ENCODE data around the gene OLFM1.
"Not testable (repeated sequence)": the region's sequence is repeated elsewhere in the genome, so short reads cannot be mapped to it uniquely, and the experiment has no call there.

OLFM1 gene

DNA sequence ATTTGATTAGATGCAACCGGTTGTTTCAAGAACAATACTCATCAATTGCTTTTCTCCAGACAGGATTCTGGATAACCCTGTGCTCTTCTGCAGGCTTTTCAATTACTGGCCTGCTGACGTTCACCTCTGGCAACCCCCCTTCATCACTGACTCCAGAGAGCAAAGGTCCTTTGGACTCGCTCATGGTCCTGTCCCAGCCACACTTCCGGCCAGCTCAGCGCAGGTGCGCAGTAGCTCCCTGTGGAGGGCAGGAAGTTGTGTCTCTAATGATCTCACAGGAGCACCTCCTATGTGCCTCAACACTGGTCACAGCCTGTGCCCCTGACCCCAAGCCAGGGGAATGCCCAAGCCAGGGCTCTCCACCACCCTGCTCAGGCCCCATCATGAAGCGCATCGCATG is 44.0 kb downstream of the OLFM1 start:
- DNase-seq (ENCODE audit: low read depth, low spot score): no peak

DNA sequence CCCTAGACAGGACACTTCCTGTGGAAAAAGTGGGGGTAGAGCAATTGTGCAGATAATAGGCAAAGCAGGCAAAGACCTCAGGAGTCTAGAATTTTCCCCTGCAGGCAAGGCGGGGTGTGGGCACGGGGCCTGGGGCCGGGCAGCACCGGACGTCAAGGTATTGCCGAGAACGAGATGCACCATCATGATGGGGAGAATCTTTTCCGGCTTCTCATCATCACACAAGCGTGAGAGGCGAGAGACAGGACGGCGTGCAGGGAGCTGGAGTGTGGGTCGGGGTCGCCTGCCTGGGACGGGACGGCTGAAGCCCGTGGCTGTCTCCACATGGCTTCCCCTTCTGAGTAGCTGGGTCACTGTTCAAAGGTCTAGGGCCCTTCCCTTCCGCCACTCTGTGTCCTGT is 44.5 kb downstream of the OLFM1 start:
- DNase-seq (ENCODE audit: low read depth, low spot score): no peak

DNA sequence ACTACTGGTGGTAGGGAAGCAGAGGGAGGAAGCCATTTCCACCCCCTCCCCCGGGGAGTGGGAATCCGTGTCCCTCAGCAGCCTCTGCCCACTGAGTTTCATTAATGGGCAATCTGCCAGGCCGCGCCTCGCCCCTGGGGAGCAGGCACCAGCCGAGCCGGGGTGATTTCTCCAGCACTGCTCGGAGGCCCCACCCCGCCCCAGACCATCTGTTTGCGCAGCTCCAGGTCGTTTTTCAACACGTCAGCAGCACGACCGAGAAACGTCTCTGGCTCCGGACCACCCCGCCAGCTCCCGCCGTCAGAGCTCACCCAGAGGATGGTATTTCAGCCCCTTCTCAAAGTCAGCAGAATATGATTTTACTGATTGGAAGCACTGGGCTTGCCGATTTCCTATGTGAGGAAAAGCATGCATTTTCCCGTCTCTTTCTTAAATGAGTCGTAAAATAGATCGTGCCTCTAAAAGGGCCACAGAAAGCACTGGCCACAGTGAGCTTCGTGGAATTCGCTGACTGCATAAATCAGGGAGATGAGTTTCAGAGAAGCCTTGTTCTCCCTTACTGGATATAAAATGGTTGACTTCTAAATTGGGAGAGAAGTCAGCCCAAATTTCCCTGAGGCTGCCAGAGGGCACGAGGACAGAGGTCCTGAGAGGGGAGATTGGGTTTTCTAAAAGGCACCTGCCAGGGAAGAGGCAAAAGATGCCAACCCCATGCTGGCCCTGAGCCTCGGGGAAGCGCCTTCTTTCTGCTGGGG is 47.0 kb downstream of the OLFM1 start:
- DNase-seq (ENCODE audit: low read depth, low spot score): no peak

DNA sequence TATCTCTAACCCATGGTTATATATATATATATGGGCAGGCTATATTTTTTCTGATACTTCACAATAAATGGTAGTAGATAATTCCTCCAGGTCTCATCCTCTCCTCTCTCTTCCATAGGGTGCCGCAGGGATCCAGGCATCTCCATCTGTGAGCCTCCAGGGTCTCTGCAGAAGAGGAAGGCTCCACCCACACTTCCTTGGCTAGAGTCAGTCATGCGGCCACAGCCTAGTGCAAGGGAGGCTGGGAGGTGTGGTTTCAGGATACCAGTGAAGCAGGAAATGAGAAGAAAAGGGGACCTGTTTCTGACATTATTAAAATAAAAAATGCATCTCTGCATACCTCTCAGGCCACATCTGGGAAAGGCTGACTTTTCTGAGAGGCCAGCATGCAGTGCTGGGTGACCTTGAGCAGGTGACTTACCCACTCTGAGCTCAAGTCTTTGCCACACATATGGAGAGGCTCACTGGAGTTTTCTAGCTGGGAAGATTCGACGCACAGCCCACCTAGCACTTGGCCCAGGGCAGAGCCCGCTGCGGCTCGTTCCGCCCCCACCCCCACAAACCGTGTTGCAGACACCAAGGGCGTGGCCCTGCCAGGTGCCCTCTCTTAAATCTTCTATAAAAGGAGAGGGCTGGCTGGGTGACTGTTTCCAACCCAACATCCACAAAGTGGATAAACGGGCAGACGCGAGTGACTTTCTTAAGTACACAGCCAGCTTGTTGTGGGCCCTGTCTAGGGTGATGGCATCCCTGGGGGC is 47.9 kb downstream of the OLFM1 start:
- DNase-seq (ENCODE audit: low read depth, low spot score): no peak

DNA sequence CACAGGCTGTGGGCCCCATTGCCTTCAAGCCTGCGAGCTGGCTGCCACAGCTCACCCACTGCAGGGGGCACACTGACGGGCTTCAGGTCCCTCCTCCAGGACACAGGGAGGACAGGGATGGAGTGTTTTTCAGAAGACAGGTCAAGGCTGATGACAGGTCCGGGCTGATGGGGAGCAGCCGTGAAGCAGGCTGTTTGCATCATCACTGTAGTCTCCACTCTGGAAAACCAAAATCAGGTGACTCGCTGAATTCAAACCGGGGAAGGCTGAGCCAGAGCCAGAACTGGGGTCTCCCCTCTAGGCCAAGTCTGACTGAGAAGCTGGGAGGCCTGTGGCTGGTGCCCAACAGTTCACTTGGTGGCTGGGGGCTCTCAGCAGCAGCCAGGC is 48.5 kb downstream of the OLFM1 start:
- no peak for DNase-seq (ENCODE audit: low read depth, low spot score)

DNA sequence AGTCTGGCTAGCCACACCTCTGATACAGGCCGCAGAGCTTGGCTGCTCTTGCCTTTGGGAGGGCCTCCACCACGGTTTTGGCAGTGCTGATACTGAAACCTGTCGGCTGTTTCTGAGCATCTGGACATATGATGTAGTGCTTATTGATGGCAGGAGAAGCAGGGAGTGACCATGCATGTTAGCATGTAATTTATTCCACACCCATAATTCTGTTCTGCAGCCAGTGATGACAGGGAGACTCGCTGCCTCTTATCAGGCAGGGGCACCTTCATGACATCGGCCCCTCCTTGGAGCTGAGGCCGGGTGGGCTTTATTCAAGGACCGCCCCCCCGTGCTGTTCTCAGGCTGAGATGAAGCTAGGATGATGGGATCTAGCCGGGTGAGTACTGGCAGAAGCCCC is 49.0 kb downstream of the OLFM1 start:
- no peak for DNase-seq (ENCODE audit: low read depth, low spot score)

DNA sequence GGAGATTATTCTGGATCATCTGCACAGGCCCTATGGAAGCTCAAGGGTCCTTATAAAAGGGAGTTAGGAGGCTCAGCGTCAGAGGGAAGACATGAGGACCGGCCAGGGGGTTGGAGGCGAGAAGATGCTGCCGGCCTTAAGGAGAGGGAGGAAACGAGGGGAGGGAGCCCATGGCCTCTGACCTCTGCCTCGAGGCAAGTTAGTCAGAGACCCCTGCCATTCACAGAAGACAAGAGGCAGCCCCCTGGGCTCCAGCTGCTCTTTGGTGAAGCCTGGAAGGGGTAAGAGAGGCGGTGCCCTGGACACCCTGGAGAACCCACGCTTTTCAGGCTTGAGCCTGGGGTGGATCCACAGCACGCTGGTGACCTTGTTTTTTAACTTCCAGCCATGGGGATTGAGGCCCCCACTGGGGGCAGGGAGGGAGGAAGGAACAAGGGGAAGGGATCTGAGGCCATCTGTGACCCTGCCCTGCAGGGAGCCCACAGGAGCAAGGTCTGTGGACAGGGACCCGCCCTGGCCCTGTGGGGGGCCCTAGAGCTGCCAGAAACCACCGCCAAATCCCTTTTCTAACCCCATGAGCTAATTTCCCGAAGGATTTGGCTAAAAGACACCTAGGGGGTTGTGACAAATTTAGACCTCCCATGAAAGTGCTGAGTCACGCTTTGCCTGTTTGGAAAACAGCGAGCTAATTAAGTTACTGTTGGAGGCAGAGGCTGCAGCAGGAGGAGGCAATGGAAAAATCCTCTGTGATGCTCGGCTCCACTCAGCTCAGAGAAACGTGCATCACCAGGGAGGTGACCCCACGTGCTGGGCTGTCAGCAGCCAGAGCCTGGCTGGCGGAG is 49.7 kb downstream of the OLFM1 start:
- DNase-seq (ENCODE audit: low read depth, low spot score): no peak

DNA sequence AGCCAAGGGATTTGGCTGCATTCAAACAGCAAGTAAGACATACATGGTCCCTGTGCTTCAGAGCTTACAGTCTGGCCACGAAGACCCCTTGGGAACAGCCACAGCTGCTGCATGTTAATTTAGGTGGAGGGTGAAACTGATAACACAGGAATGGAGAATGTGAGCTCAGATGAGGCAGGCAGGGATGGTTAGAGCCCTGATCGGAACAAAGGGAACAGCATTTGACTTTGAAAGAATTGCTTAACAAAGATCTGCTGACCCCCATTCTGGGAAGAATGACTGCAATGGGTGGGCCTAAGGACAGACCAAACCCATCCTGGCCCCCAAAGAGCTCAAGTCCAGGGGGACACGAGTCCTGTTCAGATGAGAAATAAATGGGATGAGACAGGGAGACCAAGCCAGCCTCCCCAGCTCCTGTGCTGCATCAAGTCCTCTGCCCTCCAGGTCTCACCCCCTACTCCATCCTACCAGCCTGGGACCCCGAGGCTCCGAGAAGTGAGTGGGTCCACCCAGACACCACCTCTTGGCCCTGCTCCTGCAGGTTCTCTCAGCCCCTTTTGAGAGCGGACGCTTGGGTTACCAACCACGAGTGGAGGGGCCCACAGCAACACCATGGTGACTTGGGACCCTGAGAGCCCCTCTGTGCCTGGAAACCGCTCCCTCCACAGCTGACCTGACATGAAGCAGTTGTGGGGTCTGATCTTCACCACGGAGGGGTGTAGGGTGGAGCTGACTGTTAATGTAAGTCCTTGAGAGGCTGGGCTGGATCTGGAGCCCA is 50.8 kb downstream of the OLFM1 start:
- DNase-seq (ENCODE audit: low read depth, low spot score): no peak

DNA sequence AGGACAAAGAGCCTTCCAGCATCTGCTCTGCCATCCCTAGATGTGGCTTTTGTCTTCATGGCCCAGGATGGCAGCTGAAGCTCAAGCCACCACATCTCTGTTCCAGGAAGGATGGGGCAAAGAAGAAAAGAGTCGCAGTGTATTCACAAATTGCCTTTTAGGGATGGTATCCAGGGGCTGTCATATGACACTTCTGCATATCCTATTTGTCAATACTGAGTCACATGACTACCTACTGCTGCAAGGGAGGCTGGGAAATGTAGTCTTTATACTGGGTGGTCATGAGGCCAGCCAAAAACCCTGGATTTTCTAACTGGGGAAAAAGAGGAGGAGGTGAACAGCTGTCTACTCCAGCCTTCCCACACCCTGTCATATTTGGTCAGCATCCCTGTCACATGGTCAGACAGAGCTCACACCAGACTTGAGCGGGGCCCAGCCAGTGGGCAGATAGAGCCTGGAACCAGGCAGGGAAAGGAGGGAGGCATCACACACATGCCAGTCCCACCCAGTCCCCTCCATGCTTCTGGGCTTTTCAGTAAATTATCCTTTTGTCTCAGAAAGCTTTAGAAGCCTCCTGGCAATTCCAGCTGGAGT is 52.0 kb downstream of the OLFM1 start:
- no peak for DNase-seq (ENCODE audit: low read depth, low spot score)

DNA sequence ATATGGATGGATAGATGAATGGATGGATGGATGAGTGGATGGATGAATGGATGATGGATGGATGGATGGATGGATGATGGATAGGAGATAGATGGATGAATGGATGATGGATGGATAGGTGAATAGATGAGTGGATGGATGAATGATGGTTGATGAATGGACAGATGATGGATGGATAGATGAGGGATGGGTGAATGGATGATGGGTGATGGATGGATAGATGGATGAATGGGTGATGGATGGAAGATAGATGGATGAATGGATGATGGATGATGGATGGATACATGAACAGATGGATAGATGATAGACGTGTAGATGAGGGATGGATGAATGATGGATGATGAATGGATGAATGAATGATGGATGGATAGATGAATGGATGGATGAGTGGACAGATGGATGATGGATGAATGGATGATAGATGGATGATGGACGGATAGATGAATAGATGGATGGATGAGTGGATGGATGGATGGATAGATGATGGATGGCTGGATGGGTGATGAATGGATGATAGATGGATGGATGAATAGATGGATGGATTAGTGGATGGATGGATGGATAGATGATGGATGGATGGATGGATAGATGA is 53.8 kb downstream of the OLFM1 start:
- DNase-seq (ENCODE audit: low read depth, low spot score): no peak

DNA sequence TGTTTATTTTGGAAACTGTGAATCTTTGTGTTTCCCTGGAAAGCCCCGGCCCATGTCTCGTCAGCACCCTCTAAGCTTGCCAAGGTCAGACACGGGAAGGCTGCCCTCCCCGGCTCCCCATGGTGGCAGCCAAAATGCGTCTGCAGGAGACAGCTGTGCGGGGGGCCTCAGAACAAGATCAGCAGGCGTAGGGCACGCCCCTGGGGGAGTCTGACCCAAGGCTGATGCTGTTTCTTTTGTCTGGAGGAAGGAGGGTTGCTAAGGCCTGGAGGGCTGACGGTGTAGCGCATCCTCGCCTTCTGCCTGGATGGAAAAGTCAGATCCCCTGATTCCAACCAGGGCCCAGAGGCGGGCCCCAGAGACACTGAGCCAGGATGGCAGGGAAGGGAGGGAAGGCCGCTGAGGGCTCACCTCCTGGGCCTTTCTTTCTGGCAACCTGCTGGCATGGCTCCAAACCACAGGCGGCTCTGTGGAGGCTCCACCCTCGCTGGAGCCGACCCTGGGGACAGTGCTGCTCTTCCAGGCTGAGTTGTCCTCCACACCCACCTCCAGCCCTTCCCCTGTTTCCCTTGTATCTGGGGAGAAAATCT is 57.2 kb downstream of the OLFM1 start:
- no peak for DNase-seq (ENCODE audit: low read depth, low spot score)

DNA sequence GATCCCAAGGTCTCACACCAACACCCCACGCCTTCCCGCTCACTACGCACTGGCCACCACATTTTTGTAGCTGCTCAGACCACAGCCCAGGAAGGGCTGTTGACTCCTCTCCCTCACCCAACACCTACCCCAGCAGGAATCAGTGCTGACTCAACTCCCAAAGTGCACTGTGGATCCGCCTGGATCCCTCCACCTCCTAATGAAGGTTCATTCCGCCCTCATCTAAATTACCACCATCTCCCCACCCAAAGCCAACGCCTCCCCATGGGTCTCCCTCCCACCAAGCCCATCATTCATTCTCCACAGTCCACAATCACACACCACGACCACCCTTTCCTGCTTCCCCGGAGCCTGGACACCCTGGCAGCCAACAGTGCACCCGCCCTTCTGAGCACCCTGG is 57.8 kb downstream of the OLFM1 start:
- DNase-seq (ENCODE audit: low read depth, low spot score): no peak

DNA sequence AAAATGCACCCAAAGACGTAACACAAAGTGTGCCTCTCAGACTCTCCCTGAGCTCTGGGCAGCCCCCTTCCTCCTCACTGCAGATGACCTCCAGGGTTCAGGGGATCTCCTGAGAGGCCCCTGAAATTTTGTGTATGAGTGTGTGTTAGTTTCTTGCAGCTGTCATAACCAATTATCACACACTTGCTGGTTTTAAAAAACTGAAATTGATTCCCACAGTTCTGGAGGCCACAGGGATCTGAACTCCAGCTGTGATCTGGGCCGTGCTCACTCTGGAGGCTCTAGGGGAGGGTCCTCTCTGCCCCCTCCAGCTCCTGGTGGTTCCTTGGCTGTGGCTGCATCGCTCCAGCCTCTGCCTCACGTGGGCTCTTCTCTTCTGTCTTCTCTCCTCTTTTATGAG is 58.8 kb downstream of the OLFM1 start:
- no peak for DNase-seq (ENCODE audit: low read depth, low spot score)

DNA sequence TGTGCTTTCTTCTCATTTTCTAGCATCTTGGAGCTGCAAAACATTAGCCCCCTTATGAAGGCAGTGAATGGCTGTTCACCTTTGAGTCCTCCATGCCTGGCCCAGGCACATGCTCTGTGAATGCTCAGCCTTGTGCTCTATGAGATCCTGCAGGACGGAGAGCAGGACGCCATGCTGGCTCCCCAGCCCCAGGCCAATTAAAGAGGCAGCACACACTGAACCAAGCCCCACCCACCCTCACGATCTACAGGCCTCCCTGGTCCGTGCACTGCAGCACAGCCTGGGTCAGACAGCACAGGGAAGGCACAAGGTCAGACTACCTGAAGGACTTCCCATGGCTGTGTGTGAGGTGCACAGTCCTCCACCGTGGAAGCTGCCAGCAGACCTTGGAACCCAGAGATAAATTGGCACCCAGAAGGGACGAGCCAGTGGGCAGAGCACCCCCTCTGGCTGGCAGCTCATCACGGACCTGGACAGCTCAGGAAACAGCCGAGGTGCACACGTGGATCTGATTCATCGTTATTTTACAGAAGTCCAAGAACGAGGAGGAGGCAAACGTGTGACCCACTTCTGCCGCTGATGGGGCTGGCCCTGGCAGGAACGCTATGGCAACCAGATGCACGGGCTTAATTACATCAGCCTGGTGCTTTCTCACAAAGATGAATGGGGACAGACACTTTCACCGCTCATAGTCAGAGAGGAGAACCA is 59.5 kb downstream of the OLFM1 start:
- DNase-seq (ENCODE audit: low read depth, low spot score): no peak

DNA sequence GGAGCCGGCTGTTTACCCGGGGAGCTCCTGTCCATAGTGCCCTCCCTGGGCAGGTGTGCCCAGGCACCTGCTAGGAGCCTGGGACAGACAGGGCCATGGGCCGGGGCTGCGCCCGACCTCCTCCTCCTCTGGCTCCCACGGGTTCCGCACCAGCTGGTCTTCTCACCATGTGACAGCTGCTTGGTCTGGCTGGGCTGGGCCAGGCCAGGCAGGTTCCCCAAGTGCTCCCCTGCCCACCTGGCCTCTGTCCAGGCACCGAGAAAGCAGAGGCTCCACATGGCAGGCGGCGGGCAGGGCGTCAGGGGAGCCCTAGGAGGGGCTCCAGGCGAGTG is 60.0 kb downstream of the OLFM1 start:
- DNase-seq (ENCODE audit: low read depth, low spot score): no peak

DNA sequence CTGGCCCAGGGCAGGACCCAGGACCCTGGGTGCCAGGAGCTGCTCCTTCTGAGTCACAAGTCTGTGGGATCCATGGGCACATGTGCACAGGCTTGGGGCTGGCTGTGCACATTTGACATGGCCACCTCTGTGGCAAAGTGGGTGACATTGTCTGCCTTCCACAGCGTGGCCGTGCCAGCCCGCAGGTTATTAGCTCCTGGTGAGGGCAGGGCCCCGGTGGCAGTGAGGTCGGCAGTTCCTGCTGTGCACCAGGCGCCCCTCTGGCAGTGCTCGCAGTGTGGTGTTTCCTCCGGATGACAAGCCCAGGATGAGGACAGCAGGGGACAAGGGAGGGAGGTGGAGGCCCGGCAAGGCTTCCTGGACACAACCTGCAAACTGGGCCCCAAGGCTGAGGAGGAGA is 60.5 kb downstream of the OLFM1 start:
- DNase-seq (ENCODE audit: low read depth, low spot score): no peak

DNA sequence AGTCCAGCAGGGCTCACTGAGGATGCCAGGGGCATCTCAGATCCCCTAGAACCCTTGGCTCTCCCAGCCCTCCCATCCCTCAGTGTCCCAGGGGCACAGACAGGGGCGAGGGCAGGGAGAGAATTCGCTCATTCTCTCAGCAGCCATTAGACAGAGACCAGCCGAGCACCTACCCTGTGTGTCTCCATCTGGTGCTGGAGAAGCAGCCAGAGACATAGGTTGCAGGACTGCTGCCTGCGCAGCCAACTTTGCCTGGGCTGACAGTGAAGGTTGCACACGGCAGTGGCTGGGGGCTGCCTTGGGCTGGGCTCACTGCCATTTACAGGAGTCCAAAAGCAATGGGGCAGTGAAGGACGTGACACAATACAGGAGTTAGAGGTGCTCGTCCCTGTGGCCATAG is 60.9 kb downstream of the OLFM1 start:
- DNase-seq (ENCODE audit: low read depth, low spot score): no peak

DNA sequence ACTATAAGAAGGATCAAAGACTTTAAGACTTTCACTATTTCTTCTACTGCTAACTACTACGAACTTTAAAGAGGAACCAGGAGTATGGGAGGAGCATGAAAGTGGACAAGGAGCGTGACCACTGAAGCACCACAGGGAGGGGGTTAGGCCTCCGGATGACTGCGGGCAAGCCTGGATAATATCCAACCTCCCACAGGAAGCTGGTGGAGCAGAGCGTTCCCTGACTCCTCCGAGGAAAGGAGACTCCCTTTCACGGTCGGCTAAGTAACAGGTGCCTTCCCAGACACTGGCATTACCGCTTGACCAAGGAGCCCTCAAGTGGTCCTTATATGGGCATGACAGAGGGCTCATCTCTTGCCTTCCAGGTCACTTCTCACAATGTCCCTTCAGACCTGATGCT is 62.4 kb downstream of the OLFM1 start:
- not testable (repeated sequence) for DNase-seq (ENCODE audit: low read depth, low spot score)

DNA sequence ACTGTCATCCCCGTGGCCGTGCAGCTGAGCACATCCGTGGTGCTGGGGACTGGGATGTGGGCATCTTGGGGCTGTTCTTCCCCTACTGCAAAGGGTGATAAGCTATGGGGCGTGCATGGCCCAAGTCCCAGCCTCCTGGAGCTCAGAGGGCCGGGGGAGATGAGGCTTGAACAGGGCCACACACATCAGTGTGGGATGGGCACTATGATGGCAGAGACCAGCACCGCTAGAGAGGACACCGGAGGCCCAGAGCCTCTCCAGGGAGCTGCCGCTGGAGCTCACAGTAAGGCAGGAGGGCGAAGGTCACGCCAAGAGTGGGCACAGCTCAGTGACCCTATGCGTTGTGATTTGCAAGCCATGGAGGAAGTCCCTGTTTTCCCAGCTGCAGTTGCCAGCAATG is 63.5 kb downstream of the OLFM1 start:
- DNase-seq (ENCODE audit: low read depth, low spot score): no peak

Measured in activated naive CD8-positive, alpha-beta T cell treated with anti-CD3 and anti-CD28 coated beads, Interleukin-2, amount 50 U/mL, for 16 hours (primary cell).